Stimulated activated CD8-positive, alpha-beta memory T cell treated with anti-CD3 and anti-CD28 coated beads, Interleukin-4, amount 100 ng/mL, for 24 hours (primary cell): ENCODE results near the gene SRCAP.
A peak's percentile ranks its signal among the peaks of the same experiment; 100 is the strongest.

Experiments used
- DNase-seq: peaks from one replicate; pipeline ENCODE4 v3.0.0-alpha.2; 2020; ENCODE audit warnings: low read depth

SRCAP gene

GRCh38 chr16:30737794-30738648 is 39.0 kb downstream of the SRCAP start:
- DNase-seq, result no peak

- DNase-seq, result no peak
These were observed 40.3 kb downstream of the SRCAP start for GRCh38 chr16:30738984-30739951.

GRCh38 chr16:30740364-30741251 is 41.6 kb downstream of the SRCAP start:
- DNase-seq, result no peak

GRCh38 chr16:30741461-30741914 is 42.5 kb downstream of the SRCAP start:
- no peak for DNase-seq

- no peak for DNase-seq
These were observed 44.7 kb downstream of the SRCAP start for GRCh38 chr16:30743716-30744115.

GRCh38 chr16:30744183-30744582 is 45.2 kb downstream of the SRCAP start:
- DNase-seq, result no peak

- no peak for DNase-seq
These were observed 46.1 kb downstream of the SRCAP start for GRCh38 chr16:30745082-30745481.

GRCh38 chr16:30746638-30747175 is 47.7 kb downstream of the SRCAP start:
- DNase-seq, result no peak

- no peak for DNase-seq
These were observed 48.4 kb downstream of the SRCAP start for GRCh38 chr16:30747331-30747730.

- peak; percentile 98 for DNase-seq
These were observed 49.0 kb downstream of the SRCAP start, which contains the start of gene PHKG2 for GRCh38 chr16:30747799-30748633. PHKG2 (plus strand) TSS chr16:30748425; CDS start chr16:30748821, 396 bp downstream.

- DNase-seq, result no peak
These were observed 49.9 kb downstream of the SRCAP start for GRCh38 chr16:30748634-30749445.

- DNase-seq, result no peak
These were observed 51.2 kb downstream of the SRCAP start for GRCh38 chr16:30750201-30750600.

- DNase-seq, result no peak
These were observed 52.0 kb downstream of the SRCAP start for GRCh38 chr16:30750876-30751465.

GRCh38 chr16:30753596-30753995 is 54.6 kb downstream of the SRCAP start:
- no peak for DNase-seq

- DNase-seq, result no peak
These were observed 57.2 kb downstream of the SRCAP start for GRCh38 chr16:30755955-30756780.

GRCh38 chr16:30756781-30757100 is 57.8 kb downstream of the SRCAP start:
- no peak for DNase-seq

GRCh38 chr16:30757316-30757715 is 58.3 kb downstream of the SRCAP start:
- DNase-seq, result no peak

GRCh38 chr16:30758988-30759491 is 60.1 kb downstream of the SRCAP start:
- DNase-seq, result no peak
